Lung (tissue), 12 donors: ENCODE results near the gene PTPRB. TPM values are rescaled to one million over a fixed set of nuclear protein-coding genes. Genes with fewer than 3 reads are reported as not detected.
A peak's percentile ranks its signal among the peaks of the same experiment; 100 is the strongest.

ENCODE experiments used
- ATAC-seq: fragments of 200-7000 bp; cut with Tn5 transposase; one replicate; pipeline ENCODE4 v1.9.1; 2020; ENCODE audit warnings: moderate number of reproducible peaks; ENCODE audit not compliant: insufficient read depth, low FRiP score
- DNase-seq, 3 donors: peaks; one replicate each; pipeline ENCODE4 v3.0.0-alpha.2; 2013 to 2017
- H3K27ac ChIP-seq, 2 donors: one replicate each; pipeline ENCODE4 v1.5.1; 2013; ENCODE audit warnings: mild to moderate bottlenecking in 2 of 2, moderate library complexity in 2 of 2, control low read depth in 1 of 2, inconsistent platforms in 1 of 2, low read depth in 1 of 2, low read length in 1 of 2
- H3K27me3 ChIP-seq, 3 donors: one replicate each; pipeline ENCODE4 v1.5.1; 2013; ENCODE audit warnings: low read length in 2 of 3; ENCODE audit not compliant: control insufficient read depth in 3 of 3, insufficient read depth in 3 of 3
- H3K36me3 ChIP-seq, 4 donors: one replicate each; pipeline ENCODE4 v1.5.1; 2013; ENCODE audit warnings: low read length in 4 of 4, mild to moderate bottlenecking in 1 of 4, moderate library complexity in 1 of 4; ENCODE audit not compliant: control insufficient read depth in 4 of 4, insufficient read depth in 4 of 4
- H3K4me1 ChIP-seq, 5 donors: one replicate each; pipeline ENCODE4 v1.5.1; 2013; ENCODE audit warnings: low read length in 5 of 5, mild to moderate bottlenecking in 2 of 5, moderate library complexity in 1 of 5; ENCODE audit not compliant: control insufficient read depth in 5 of 5, insufficient read depth in 5 of 5
- H3K4me3 ChIP-seq: one replicate; pipeline ENCODE4 v1.5.1; 2013; ENCODE audit warnings: mild to moderate bottlenecking, control low read depth, moderate library complexity
- H3K9ac ChIP-seq, 2 donors: one replicate each; pipeline ENCODE4 v1.5.1; 2013; ENCODE audit warnings: low read length in 2 of 2, control low read depth in 1 of 2; ENCODE audit not compliant: insufficient read depth in 1 of 2
- H3K9me3 ChIP-seq, 4 donors: one replicate each; pipeline ENCODE4 v1.5.1; 2013; ENCODE audit warnings: low read length in 3 of 4, mild to moderate bottlenecking in 1 of 4, moderate library complexity in 1 of 4; ENCODE audit not compliant: control insufficient read depth in 4 of 4, insufficient read depth in 3 of 4
- CTCF ChIP-seq: IDR thresholded peaks from 2 replicates; pipeline ENCODE4 v1.5.1; 2012; ENCODE audit warnings: mild to moderate bottlenecking; ENCODE audit errors: control extremely low read depth, extremely low read depth
- WGBS, 2 donors: extraction: QIAGEN DNeasy Blood & Tissue Kit; methylation state at CpG; one replicate each; pipeline ENCODE4 v1.1.7; 2013; 5-methylcytosine and 5-hydroxymethylcytosine counted together
- polyA plus RNA-seq, 2 donors: library from polyadenylated mRNA; stranded (reverse); fragments of 200-250 nt; gene quantifications; one replicate each; pipeline ENCODE4 v1.2.1, GENCODE V29; 2013
- total RNA-seq, 2 donors: library from RNA; depleted of rRNA in 1 of 2; stranded (reverse); fragments of >200 nt in 1 of 2; gene quantifications; one replicate each; pipeline ENCODE4 v1.2.1, GENCODE V29; 2014 to 2021
- donor health status: control.
- donor health status: control.
- donor health status: Bipolar disorder and iron deficiency.
- donor health status: healthy.
- donor health status: DM: yes; HTN: yes; CAD: no.

PTPRB gene
- total and polyA plus RNA-seq, 4 donors: 15.5 to 93.6 (median 47.9) TPM

DNA sequence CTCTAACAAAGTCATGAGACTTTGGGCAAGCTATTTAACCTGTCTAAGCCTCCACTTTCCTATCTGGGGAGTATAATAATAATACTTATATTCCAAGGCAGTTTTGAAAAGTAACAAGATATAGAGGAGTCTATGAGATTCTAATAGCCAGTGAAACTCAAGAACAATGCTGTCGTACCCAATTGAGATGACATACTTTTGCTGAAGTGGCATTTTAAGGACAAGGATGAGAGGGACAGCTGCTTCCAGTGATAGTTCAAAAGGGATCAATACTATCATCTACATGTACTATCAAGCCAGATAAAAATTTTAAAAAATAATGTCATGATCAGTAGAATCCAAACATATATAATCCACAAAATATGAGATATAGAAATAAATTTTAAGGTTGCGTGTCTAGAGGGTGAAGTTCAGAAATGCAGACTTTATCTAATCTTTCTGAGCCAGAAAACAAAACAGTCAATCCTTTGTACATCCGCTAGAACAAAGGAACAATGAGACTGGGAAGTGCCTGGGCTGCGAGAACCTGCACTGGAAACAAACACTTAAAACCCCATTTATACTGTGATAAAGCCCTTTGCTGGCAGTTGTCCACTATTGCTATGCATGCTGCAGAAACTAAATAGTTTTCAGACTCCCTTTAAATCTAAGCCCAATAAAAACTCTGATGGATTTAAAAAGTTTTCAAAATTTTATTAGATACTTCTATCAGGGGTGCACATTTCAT lies 38.6 kb downstream of the PTPRB start:
- Histone ChIP-seq H3K9ac (no peak overlapping the region), H3K9me3 (no peaks in the 10 kb centered on the region), H3K27me3 (no peaks in the 10 kb centered on the region), H3K27ac (peak overlapping the region in 1 of 2 donors; percentile 16), H3K4me3 (no peak overlapping the region), H3K36me3 (no peaks in the 10 kb centered on the region), H3K4me1 (peaks cover 0 to 2% (median 0%) of the 10 kb centered on the region in 5 donors)
- TF ChIP-seq CTCF: no peak
- no peak for ATAC-seq
- peak in 2 of 3 donors; percentile 29 to 70 for DNase-seq
- 50 to 71% methylated on average over 4 of the region's 4 CpGs for WGBS, 2 donors

DNA sequence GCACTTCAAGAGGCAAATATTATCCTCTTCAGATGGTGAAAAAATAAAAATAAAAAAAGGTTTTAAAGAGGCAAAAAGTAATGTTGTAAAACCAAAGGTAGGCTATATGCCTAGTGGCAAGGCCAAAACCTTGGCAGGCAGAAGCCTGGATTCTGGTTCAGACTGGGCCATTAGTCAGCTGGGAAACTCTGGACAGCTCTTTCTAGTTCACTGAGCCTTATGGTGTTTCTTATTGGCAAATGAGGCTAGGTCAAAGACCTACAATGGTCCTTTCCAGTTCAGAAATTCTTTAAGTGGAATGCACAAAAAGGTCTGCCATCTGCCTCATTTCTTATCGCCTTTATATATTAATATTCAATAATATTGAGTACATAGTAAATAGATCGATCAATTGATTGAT lies 44.6 kb downstream of the PTPRB start:
- Histone ChIP-seq H3K9me3 (no peaks in the 10 kb centered on the region), H3K27me3 (no peaks in the 10 kb centered on the region), H3K36me3 (peaks cover 0 to 1% (median 0%) of the 10 kb centered on the region in 4 donors), H3K9ac (no peak overlapping the region), H3K4me3 (no peak overlapping the region), H3K27ac (no peak overlapping the region), H3K4me1 (peaks cover 0 to 1% (median 0%) of the 10 kb centered on the region in 5 donors)
- DNase-seq (no peak), ATAC-seq (no peak)
- TF ChIP-seq CTCF: no peak
- WGBS, 2 donors: 93 to 94% methylated on average over 2 of the region's 2 CpGs

GRCh38 chr12:70590549-70591226 lies 46.5 kb downstream of the PTPRB start:
- no peak overlapping the region for H3K9ac ChIP-seq
- H3K27ac ChIP-seq: no peak overlapping the region
- H3K4me3 ChIP-seq: no peak overlapping the region
- WGBS, 2 donors: 63 to 67% methylated on average over 4 of the region's 4 CpGs
- H3K36me3 ChIP-seq: peaks cover 0 to 1% (median 0%) of the 10 kb centered on the region in 4 donors
- H3K4me1 ChIP-seq: peaks cover 0 to 1% (median 0%) of the 10 kb centered on the region in 5 donors
- H3K9me3 ChIP-seq: no peaks in the 10 kb centered on the region
- DNase-seq (no peak), ATAC-seq (no peak)
- no peak for TF ChIP-seq CTCF
- H3K27me3 ChIP-seq: no peaks in the 10 kb centered on the region
